Central memory CD4-positive, alpha-beta T cell (primary cell): ENCODE measurements around the gene ZBTB7A.

Experiments used
- DNase-seq: peaks from one replicate; pipeline ENCODE4 v3.0.0; 2022

ZBTB7A gene

GRCh38 chr19:4052114-4052992 lies 14.3 kb downstream of the ZBTB7A start:
- DNase-seq: no peak

DNA sequence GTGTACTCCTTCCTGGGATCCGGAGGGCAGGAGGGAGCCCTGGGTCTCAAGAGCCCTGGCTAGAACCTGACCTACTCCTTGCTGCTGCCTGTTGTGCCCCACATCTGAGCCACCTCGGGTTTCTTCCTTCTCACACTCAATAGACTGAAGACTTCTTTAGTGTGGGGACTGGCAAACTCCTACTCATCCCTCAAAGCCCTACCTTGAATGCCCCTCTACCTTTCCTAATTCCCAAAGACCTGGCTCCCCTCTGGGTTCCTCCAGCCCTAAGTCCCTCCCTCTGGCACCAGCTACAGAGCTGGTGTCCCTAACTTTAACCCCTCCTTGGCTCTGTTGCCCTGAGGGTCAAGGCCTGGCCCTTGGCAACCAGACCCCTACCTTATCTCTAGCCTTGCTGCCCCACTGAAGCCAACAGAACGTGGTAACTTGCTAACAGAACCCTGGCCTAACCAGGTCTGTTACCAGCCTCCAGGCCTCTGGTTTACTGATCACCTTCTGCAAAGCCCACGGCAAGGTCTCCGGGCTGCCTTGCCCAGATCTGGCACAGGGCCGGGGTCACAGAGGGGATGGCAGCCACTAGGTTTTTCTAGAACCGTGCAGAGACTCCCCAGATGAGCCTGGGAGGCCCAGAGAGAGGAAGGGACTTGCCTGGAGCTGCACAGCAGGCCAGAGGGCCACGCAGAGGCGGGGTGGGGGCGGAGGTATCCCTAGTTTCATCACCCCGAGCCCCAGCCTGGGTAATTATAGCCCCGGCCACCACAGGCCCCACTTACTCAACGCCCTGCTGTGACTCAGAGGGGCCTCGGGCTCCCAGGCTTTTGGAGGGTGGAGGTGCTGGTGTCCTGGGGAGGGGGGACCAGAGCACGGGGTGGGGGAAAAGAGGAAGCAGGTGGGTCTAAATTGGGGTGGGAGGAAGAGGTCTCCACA lies 15.3 kb downstream of the ZBTB7A start:
- no peak for DNase-seq

DNA sequence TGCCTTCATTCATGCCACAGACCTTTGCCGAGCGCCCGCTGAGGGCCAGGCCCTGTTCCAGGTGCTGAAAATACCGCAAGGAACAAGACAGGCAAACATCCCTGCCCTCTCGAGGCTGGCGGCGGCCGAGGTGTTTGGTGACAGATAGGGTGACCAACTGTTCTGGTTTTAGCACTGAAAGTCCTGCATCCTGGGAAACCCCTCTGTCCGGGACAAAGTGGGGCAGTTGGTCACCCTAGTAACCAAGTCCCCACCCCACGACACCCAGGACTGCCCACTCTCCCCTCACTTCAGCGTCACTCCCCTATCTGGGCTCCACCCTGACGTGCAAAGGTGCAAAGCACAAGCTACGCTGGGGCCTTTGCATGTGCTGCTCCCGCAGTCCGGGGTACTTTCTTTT lies 17.3 kb downstream of the ZBTB7A start:
- DNase-seq: no peak

DNA sequence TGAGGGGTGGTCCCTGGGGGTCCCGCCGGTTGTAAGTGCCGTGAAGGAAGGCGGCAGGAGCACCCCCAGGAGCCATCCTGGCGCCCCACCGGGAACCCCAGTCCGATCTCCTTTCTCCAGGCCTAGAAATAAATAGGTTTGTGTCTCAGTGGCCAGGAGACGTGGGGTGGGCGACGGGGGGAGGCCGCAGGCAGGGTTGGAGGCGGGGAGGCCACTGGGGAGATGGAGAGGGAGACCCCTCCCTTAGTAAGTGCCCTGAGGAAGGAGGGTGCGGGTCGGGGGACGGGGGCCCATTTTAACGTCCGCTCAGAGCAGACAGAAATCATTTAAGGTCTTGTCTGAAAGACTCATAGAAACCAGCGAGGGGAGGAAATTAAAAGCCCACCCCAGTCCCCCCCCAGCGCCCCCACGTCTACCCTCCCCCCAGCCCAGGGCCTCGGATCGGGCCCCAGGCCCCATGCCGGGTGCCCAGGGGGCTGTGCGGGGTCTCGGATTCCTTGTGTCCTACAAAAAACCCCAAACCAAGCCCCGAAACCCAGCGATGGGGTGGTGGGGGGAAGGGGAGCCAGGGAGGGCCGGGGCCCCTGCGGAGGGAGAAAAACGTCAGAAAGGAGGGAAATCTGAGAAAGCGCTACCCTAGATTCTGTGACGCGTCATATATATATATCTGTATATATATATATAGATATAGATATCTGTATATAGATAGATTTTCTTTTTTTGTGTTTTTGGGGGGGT lies 19.6 kb downstream of the ZBTB7A start:
- DNase-seq: no peak

DNA sequence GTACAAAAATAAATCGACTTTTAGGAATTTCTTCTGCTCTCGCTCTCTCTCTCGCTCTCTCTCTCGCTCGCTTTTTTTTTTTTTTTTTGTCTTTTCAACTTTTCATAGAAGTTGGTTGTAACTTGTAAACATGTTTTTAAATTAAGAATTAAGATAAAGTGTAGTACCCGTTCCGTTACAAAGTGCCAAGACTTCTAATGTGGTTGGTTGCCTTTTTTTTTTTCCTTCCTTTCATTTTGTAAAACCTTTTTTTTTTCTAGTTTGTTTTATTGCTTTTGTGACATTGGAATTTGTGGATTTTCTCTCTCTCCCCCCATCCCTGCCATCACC lies 20.4 kb downstream of the ZBTB7A start:
- DNase-seq: no peak

DNA sequence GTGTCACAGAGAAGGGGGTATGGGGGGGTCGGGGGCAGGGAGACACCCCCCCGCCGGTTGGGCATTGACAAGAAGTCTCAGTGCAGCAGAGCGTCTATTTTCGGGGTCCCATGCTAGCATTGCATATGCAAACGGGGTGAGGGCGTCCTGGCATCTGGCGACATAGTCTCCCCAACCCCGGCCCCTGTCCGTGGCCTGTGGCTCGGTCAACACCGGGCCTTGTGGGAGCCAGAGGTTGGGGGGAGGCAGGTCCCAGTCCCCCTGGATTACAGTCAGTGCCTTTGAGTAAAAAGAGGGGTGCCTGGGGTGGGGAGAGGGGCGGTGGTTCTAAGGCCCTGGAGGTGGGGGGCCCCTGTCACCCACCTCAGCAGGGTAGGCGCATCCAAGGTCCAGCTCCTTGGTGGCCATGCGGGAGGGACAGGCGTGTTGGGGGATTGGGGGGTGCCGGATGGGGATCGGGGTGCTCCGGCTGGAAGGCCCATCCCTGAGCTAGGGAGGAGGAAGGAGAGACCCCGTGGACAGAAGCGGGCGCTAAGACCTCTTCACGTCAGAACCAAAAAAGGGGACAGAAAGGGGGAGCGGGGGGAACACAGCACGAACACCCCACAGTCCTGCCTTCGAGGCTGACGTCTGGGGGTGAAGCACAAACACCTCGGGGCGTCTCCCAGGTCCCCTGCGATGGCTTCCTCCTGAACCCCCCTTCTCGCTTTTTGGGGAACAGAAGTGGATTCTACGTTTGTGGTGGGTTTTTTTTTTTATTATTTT lies 20.9 kb downstream of the ZBTB7A start:
- no peak for DNase-seq

- no peak for DNase-seq
These were observed 21.7 kb downstream of the ZBTB7A start for GRCh38 chr19:4044990-4045465.

- DNase-seq: no peak
These were observed 22.6 kb downstream of the ZBTB7A start for GRCh38 chr19:4043966-4044715.

DNA sequence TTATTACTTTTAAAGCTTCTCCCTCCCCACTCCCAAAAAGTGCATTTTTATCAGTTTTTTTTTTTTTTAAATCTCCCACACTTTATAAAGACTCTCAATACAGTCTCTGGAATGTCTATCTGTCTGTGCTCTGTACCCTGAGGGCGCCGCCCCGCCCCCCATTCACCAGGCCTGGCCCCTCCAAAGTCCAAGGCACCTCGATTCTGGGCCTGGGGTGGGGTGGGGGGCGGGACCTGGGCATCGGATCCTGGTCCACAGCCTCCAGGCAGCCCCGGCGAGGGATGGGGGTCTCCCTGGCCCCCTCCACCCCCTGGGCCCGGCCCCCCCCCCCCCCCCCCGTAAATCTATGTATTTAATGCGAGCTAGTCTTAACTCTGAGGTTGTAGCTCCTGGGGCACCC lies 23.3 kb downstream of the ZBTB7A start:
- DNase-seq: no peak

- DNase-seq: no peak
These were observed 24.0 kb downstream of the ZBTB7A start for GRCh38 chr19:4042731-4043082.

DNA sequence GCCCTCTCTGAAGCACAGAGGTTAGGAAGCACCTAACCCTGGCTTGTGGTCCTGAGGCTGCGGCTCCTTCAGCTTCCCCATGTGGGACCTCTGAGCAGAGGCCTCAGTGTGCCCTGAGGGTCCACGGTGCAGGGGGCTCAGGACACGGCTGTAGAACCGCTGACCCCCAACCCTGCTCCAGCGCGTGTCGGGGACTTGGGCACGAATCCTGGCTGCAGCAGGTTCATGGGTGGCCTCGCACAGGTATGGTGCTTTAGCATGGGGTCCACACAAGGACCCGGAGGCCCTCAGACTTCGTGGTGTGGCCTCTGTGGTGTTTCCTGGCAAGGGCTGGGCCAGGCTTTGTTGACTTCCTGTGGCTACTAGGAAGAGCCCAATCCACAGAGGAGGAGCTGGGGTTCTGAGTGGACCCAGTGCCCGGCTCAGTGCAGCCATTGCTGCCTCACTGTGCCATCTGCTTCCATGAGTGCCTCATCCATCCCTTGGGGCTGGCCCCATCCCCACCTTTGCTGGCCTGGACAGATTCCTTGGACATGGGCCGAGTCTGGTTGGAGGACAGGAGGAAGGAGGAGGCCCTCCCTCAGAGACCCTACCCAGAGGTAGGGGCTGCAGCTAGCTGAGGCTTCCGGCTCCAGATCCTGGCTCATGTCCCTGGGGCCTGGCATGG lies 24.5 kb downstream of the ZBTB7A start:
- DNase-seq: no peak

- no peak for DNase-seq
These were observed 27.9 kb downstream of the ZBTB7A start for GRCh38 chr19:4038661-4039423.

DNA sequence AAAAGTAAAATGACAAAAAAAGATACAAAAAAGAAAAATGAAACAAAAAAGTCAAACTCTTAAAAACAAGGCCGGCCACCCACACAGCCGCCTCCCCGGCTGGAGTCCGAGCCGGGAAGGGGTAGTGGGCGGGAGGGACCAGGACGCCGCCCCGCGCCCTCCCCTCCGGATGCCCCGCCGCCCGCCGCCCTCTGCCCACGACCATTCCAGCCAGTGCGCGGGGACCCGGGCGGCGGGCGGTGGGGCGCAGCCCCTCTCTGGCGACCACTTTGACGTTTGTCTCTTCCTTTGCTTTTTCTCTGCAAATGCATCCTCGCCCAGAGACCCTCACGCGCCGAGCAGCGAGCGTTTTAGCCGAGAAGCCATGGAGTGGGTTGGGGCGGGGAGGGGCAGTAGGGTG lies 28.6 kb downstream of the ZBTB7A start:
- no peak for DNase-seq

DNA sequence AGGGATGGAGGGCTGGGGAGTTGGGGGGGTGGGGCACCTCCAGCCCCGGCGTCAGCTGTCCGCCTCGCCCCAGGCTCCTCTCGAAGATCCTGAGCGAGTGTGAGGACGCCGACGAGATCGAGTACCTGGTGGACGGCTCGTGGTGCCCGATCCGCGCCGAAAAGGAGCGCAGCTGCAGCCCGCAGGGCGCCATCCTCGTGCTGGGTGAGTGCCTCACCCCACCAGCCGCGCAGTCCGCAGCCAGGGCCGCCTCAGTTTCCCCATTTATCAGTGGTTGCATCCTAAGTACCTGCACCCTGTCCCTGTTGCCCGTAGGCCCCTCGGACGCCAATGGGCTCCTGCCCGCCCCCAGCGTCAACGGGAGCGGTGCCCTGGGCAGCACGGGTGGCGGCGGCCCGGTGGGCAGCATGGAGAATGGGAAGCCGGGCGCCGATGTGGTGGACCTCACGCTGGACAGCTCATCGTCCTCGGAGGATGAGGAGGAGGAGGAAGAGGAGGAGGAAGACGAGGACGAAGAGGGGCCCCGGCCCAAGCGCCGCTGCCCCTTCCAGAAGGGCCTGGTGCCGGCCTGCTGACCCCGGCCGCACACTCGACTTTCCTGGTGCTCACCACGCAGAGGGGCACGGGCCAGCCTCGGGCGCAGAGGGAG lies 29.3 kb downstream of the ZBTB7A start:
- no peak for DNase-seq

GRCh38 chr19:4036576-4037300 lies 30.0 kb downstream of the ZBTB7A start:
- DNase-seq: no peak

- DNase-seq: no peak
These were observed 31.1 kb downstream of the ZBTB7A start for GRCh38 chr19:4035582-4035981.

- DNase-seq: no peak
These were observed 31.6 kb downstream of the ZBTB7A start for GRCh38 chr19:4035018-4035566.
